H1 (cell line): Measurements from ENCODE around the gene F10. TPM values are rescaled to one million over a fixed set of nuclear protein-coding genes. Genes with fewer than 3 reads are reported as not detected.

Source experiments
- CTCF ChIA-PET: fragments of 300-600 bp; sonication (Branson Sonifier 250); formaldehyde crosslinking; loops from one replicate; lab custom pipeline; 2021; ENCODE audit not compliant: partially characterized antibody; lab: Charles Lee
- POLR2A ChIA-PET: fragments of 300-600 bp; sonication (Branson Sonifier 250); formaldehyde crosslinking; loops from one replicate; lab custom pipeline; 2021; ENCODE audit warnings: inconsistent platforms; ENCODE audit not compliant: partially characterized antibody; lab: Charles Lee
- DNase-seq, 2 experiments: peaks; one replicate each; pipeline versions ENCODE4 v3.0.0 to v3.0.0-alpha.2; 2010 to 2022; ENCODE audit warnings: low spot score in 2 of 2, low read depth in 1 of 2, mixed read lengths in 1 of 2
- FAIRE-seq: peaks from 2 replicates; lab custom pipeline; 2011; peaks lifted over from hg19 to GRCh38; lab: Jason Lieb, UNC
- H2AFZ ChIP-seq: 2 replicates; pipeline ENCODE4 v1.8.1; 2012; ENCODE audit warnings: low read length, inconsistent platforms
- H2AK5ac ChIP-seq: 2 replicates; pipeline ENCODE4 v1.6.1; 2013; ENCODE audit warnings: low read depth, low read length
- H2BK120ac ChIP-seq: replicated peaks from 2 replicates; pipeline ENCODE3; 2013; ENCODE audit warnings: low read depth, low read length, inconsistent platforms
- H2BK12ac ChIP-seq: 2 replicates; pipeline ENCODE4 v1.6.1; 2013; ENCODE audit warnings: low read depth, low read length
- H2BK15ac ChIP-seq: 2 replicates; pipeline ENCODE4 v1.6.1; 2013; ENCODE audit warnings: low read length
- H2BK20ac ChIP-seq: 2 replicates; pipeline ENCODE4 v1.6.1; 2013; ENCODE audit warnings: low read length
- H2BK5ac ChIP-seq: 2 replicates; pipeline ENCODE4 v1.6.1; 2013; ENCODE audit warnings: low read depth, low read length
- H3K14ac ChIP-seq: 2 replicates; pipeline ENCODE4 v1.6.1; 2013; ENCODE audit warnings: inconsistent platforms; ENCODE audit not compliant: insufficient read length
- H3K18ac ChIP-seq: 2 replicates; pipeline ENCODE4 v1.6.1; 2013; ENCODE audit warnings: low read length; ENCODE audit errors: extremely low read depth
- H3K23ac ChIP-seq: 2 replicates; pipeline ENCODE4 v1.6.1; 2013; ENCODE audit warnings: inconsistent platforms; ENCODE audit not compliant: insufficient read length
- H3K23me2 ChIP-seq: 2 replicates; pipeline ENCODE4 v1.6.1; 2013; ENCODE audit warnings: low read depth, low read length
- H3K27ac ChIP-seq: 2 replicates; pipeline ENCODE4 v1.6.1; 2011; ENCODE audit warnings: low read depth, low read length, inconsistent platforms
- H3K27me3 ChIP-seq, 4 experiments: replicated peaks in 1 of 4; 1 replicate in 1 of 4; 2 replicates in 3 of 4; pipeline versions ENCODE4 v1.6.1 to v1.8.1; 2011 to 2013; ENCODE audit warnings: low read length in 3 of 4, mild to moderate bottlenecking in 3 of 4, inconsistent platforms in 2 of 4, mixed read lengths in 2 of 4, moderate library complexity in 1 of 4; ENCODE audit not compliant: control insufficient read depth in 3 of 4, insufficient read depth in 3 of 4; ENCODE audit errors: extremely low read depth in 1 of 4
- H3K36me3 ChIP-seq, 4 experiments: 2 replicates each; pipeline versions ENCODE4 v1.6.1 to v1.8.1; 2011 to 2013; ENCODE audit warnings: mild to moderate bottlenecking in 4 of 4, low read length in 3 of 4, moderate library complexity in 2 of 4, control low read depth in 1 of 4, inconsistent platforms in 1 of 4; ENCODE audit not compliant: insufficient read depth in 4 of 4, control insufficient read depth in 2 of 4
- H3K4ac ChIP-seq: replicated peaks from 2 replicates; pipeline ENCODE3; 2013; ENCODE audit warnings: low read length, low read depth, mixed read lengths, inconsistent platforms; ENCODE audit not compliant: insufficient read length
- H3K4me1 ChIP-seq, 4 experiments: replicated peaks in 1 of 4; 1 replicate in 1 of 4; 2 replicates in 3 of 4; pipeline versions ENCODE4 v1.6.1 to v1.8.1; 2011 to 2013; ENCODE audit warnings: low read length in 3 of 4, inconsistent platforms in 2 of 4, mixed read lengths in 1 of 4; ENCODE audit not compliant: insufficient read depth in 4 of 4, control insufficient read depth in 3 of 4
- H3K4me2 ChIP-seq, 2 experiments: 2 replicates each; pipeline versions ENCODE4 v1.6.1 to v1.8.1; 2011 to 2013; ENCODE audit warnings: low read depth in 2 of 2, low read length in 2 of 2, control low read depth in 1 of 2, inconsistent platforms in 1 of 2, mild to moderate bottlenecking in 1 of 2; ENCODE audit not compliant: insufficient read depth in 1 of 2
- H3K4me3 ChIP-seq, 4 experiments: fragments of 200-600, 300-600 bp in 1 of 4; sonication (generic), shearing (Covaris generic), sonication (Bioruptor Twin) in 1 of 4; 2 replicates each; pipeline versions ENCODE4 v1.5.1 to v1.8.1; 2011 to 2016; ENCODE audit warnings: low read length in 4 of 4, low read depth in 3 of 4, control low read depth in 2 of 4, inconsistent platforms in 2 of 4, mild to moderate bottlenecking in 2 of 4, mixed read lengths in 1 of 4, moderate library complexity in 1 of 4; ENCODE audit not compliant: insufficient read depth in 2 of 4; ENCODE audit errors: extremely low read depth in 1 of 4
- H3K56ac ChIP-seq: replicated peaks from 2 replicates; pipeline ENCODE3; 2013; ENCODE audit warnings: low read depth, mild to moderate bottlenecking, mixed read lengths, low read length, inconsistent platforms; ENCODE audit not compliant: insufficient read length
- H3K79me1 ChIP-seq: 2 replicates; pipeline ENCODE4 v1.6.1; 2013; ENCODE audit warnings: low read depth, low read length, control low read depth
- H3K79me2 ChIP-seq, 2 experiments: 2 replicates each; pipeline versions ENCODE4 v1.6.1 to v1.8.1; 2012 to 2013; ENCODE audit warnings: low read length in 2 of 2, mild to moderate bottlenecking in 2 of 2, inconsistent platforms in 1 of 2; ENCODE audit not compliant: insufficient read depth in 2 of 2, control insufficient read depth in 1 of 2
- H3K9ac ChIP-seq, 4 experiments: replicated peaks in 1 of 4; 1 replicate in 1 of 4; 2 replicates in 3 of 4; pipeline versions ENCODE4 v1.6.1 to v1.8.1; 2011 to 2013; ENCODE audit warnings: low read depth in 3 of 4, low read length in 3 of 4, control low read depth in 2 of 4, mild to moderate bottlenecking in 2 of 4, moderate library complexity in 2 of 4, inconsistent platforms in 1 of 4; ENCODE audit errors: extremely low read depth in 1 of 4
- H3K9me3 ChIP-seq, 2 experiments: 2 replicates each; pipeline versions ENCODE4 v1.6.1 to v1.8.1; 2012 to 2013; ENCODE audit warnings: mild to moderate bottlenecking in 2 of 2, moderate library complexity in 2 of 2, control low read depth in 1 of 2, inconsistent platforms in 1 of 2, low read depth in 1 of 2, low read length in 1 of 2, mixed read lengths in 1 of 2; ENCODE audit not compliant: insufficient read depth in 2 of 2
- H4K20me1 ChIP-seq, 2 experiments: replicated peaks in 1 of 2; 2 replicates each; pipeline versions ENCODE3 to v1.8.1; 2011 to 2013; ENCODE audit warnings: inconsistent platforms in 2 of 2, low read length in 2 of 2, mild to moderate bottlenecking in 1 of 2; ENCODE audit not compliant: insufficient read depth in 2 of 2, control insufficient read depth in 1 of 2
- H4K5ac ChIP-seq: 2 replicates; pipeline ENCODE4 v1.6.1; 2013; ENCODE audit warnings: low read length, low read depth, mixed read lengths, inconsistent platforms; ENCODE audit not compliant: insufficient read length
- H4K8ac ChIP-seq: 2 replicates; pipeline ENCODE4 v1.8.0; 2013; ENCODE audit warnings: mild to moderate bottlenecking, moderate library complexity, low read length, inconsistent platforms; ENCODE audit not compliant: insufficient read depth; ENCODE audit errors: extremely low read depth
- H4K91ac ChIP-seq: replicated peaks from 2 replicates; pipeline ENCODE3; 2013; ENCODE audit warnings: low read length, mixed read lengths, inconsistent platforms; ENCODE audit not compliant: insufficient read length
- ASH2L ChIP-seq: fragments of 200-600, 300-600 bp; sonication (generic); IDR thresholded peaks from one replicate; pipeline ENCODE4 v1.7.1; 2017; ENCODE audit warnings: low read length
- CEBPB ChIP-seq: IDR thresholded peaks from 2 replicates; pipeline ENCODE4 v1.6.1; 2012; ENCODE audit warnings: low read depth, low read length
- CREB1 ChIP-seq: IDR thresholded peaks from 2 replicates; pipeline ENCODE4 v1.6.1; 2012; ENCODE audit warnings: inconsistent platforms
- CTBP2 ChIP-seq: IDR thresholded peaks from 2 replicates; pipeline ENCODE4 v1.7.0; 2011; ENCODE audit warnings: borderline replicate concordance, mild to moderate bottlenecking, moderate library complexity, mixed read lengths, low read length; ENCODE audit not compliant: insufficient read depth, insufficient read length
- EZH2 ChIP-seq: fragments of 200-600 bp; sonication (generic); IDR thresholded peaks from 2 replicates; pipeline ENCODE4 v1.7.1; 2012; ENCODE audit warnings: low read depth, mild to moderate bottlenecking, moderate library complexity, low read length, inconsistent platforms; ENCODE audit not compliant: severe bottlenecking
- HDAC6 ChIP-seq: IDR thresholded peaks from one replicate; pipeline ENCODE4 v1.7.1; 2012; ENCODE audit warnings: low read depth, mild to moderate bottlenecking, inconsistent platforms, low read length, moderate library complexity
- JUND ChIP-seq: IDR thresholded peaks from 2 replicates; pipeline ENCODE4 v1.6.1; 2011; ENCODE audit warnings: mild to moderate bottlenecking, improper control_type of control experiment, low read length
- KDM4A ChIP-seq: IDR thresholded peaks from one replicate; pipeline ENCODE4 v1.7.1; 2012; ENCODE audit warnings: low read depth, mild to moderate bottlenecking, moderate library complexity, low read length, inconsistent platforms; ENCODE audit not compliant: severe bottlenecking
- POLR2AphosphoS5 ChIP-seq: IDR thresholded peaks from 2 replicates; pipeline ENCODE4 v1.6.1; 2011; ENCODE audit warnings: low read depth, low read length
- RXRA ChIP-seq: IDR thresholded peaks from 2 replicates; pipeline ENCODE4 v1.6.1; 2011; ENCODE audit warnings: low read depth, mild to moderate bottlenecking, low read length, moderate library complexity; ENCODE audit not compliant: insufficient read depth
- SP2 ChIP-seq: IDR thresholded peaks from 2 replicates; pipeline ENCODE4 v1.6.1; 2012; ENCODE audit warnings: mild to moderate bottlenecking, low read length, inconsistent platforms
- SRF ChIP-seq: IDR thresholded peaks from 2 replicates; pipeline ENCODE4 v1.6.1; 2011; ENCODE audit warnings: mild to moderate bottlenecking, low read depth, low read length, moderate library complexity
- TBP ChIP-seq: IDR thresholded peaks from 2 replicates; pipeline ENCODE4 v1.6.1; 2011; ENCODE audit warnings: low read depth, low read length, improper control_type of control experiment
- WGBS, 2 experiments: shearing (Covaris generic) in 1 of 2; methylation state at CpG; one replicate each; pipeline versions ENCODE4 v1.1.6 to v1.1.7; 2013 to 2015; ENCODE audit warnings: low lambda C conversion rate in 2 of 2, mixed read lengths in 2 of 2, inconsistent platforms in 1 of 2, low coverage in 1 of 2, missing lambda C conversion rate in 1 of 2; ENCODE audit not compliant: insufficient replicate concordance in 2 of 2, insufficient coverage in 1 of 2, insufficient read length in 1 of 2; ENCODE audit errors: extremely low coverage in 1 of 2, missing lambda C conversion rate in 1 of 2; 5-methylcytosine and 5-hydroxymethylcytosine counted together
- polyA plus RNA-seq, 7 experiments: library from polyadenylated mRNA; depleted of rRNA in 3 of 7; stranded (reverse) in 5 of 7; unstranded in 2 of 7; fragments of >200 nt in 5 of 7; fragments of 200-250 nt in 2 of 7; gene quantifications; 1 replicate in 5 of 7; 2 replicates in 1 of 7; 4 replicates in 1 of 7; pipeline versions ENCODE4 v1.2.1 to v1.2.3, GENCODE V29; 2011 to 2013; ENCODE audit warnings: missing spikeins in 2 of 7, mixed read lengths in 2 of 7
- total RNA-seq: library from RNA; stranded (reverse); fragmentation: NEBNext Ultra II Directional; extraction: Animal tissue kit (Norgen Biotek cat#: 25700); gene quantifications from 2 replicates; pipeline ENCODE4 v1.2.1, GENCODE V29; 2021

F10 gene
- total and polyA plus RNA-seq, 2 of the 8 experiments (the other 6 are each of a cell fraction or from before 2014, with no cell fraction given), result 2.0 to 4.2 TPM

DNA sequence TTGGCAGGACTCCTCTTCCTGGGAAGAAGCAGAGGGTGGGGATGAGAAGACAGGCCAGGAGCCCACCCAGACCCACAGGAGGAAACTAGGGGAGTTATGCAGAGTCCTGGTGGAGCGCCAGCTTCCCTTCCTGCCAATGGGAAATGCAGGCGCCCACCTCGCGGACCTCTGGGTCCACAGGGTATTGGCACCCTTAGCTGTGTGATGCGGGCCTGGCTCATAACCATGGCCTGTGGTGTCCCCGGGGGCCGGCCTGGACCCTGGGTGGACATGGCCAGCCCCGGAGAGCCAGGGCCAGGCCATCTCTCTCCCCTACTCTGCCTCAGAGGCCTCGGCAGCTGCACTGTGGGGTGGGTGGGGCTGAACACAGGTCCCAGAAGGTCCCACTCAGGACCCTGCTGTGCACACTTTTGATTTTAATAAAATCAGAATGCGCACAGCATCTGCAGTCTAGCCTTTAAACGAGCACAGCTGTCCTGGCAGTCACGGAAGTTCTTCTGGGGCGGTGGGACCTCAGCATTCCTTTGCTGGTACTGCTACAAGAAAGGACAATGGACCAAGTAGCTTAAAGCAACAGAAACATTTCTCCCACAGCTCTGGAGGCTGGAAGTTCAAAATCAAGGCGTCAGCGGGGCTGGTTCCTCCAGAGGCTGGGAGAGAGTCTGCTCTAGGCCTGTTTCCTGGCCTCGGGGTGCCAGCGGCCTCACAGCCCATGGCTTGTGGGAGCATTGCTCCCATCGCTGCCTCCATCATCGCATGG, 1.8 kb downstream of the F10 start:
- Histone ChIP-seq H3K4me1 (peaks cover 0 to 12% (median 9%) of the 10 kb centered on the region in 4 experiments; a peak in 6 of 7 replicates), H4K20me1 (peaks cover 0 to 2% of the 10 kb centered on the region in 2 experiments), H2BK5ac (no peak overlapping the region), H2BK120ac (no peak overlapping the region), H3K14ac (no peak overlapping the region), H3K23me2 (no peaks in the 10 kb centered on the region), H2BK12ac (no peak overlapping the region), H3K79me1 (no peaks in the 10 kb centered on the region), H4K91ac (no peak overlapping the region), H3K79me2 (no peaks in the 10 kb centered on the region), H3K9ac (no peak overlapping the region), H4K8ac (no peak overlapping the region), H4K5ac (no peak overlapping the region), H3K23ac (no peak overlapping the region), H3K27me3 (no peaks in the 10 kb centered on the region; a peak in 1 of 7 replicates), H3K9me3 (no peaks in the 10 kb centered on the region), H3K56ac (no peak overlapping the region), H2AFZ (no peak overlapping the region), H2AK5ac (no peak overlapping the region), H2BK15ac (no peak overlapping the region), H3K36me3 (no peaks in the 10 kb centered on the region; a peak in 1 of 8 replicates), H3K4me3 (no peak overlapping the region), H3K4ac (no peak overlapping the region), H2BK20ac (no peak overlapping the region), H3K27ac (no peak overlapping the region), H3K4me2 (no peak overlapping the region), H3K18ac (no peak overlapping the region)
- ChIA-PET POLR2A (interaction anchor here (1.5 to 2.0 kb wide), 2 partner anchors 14 to 15 kb away, joined by 4 to 6 read pairs; no protein-coding TSS in a partner anchor), CTCF (interaction anchor here (0.7 to 3.0 kb wide), 14 partner anchors 10 to 187 kb away, joined by 3 to 13 read pairs (median 4); partner anchors contain the start of gene F7)
- DNase-seq (no peak), FAIRE-seq (no peak)
- 91% methylated on average over 19 of the region's 19 CpGs; no CpG with 5 or more reads in 1 of the 2 experiments for WGBS, 2 experiments
- TF ChIP-seq SP2, result no peak
- TF ChIP-seq JUND, result no peak
- no peak for TF ChIP-seq ASH2L
- no peak for TF ChIP-seq CREB1
- TF ChIP-seq CEBPB, result no peak
- no peak for TF ChIP-seq TBP
- TF ChIP-seq HDAC6, result no peak
- TF ChIP-seq CTBP2, result no peak
- no peak for TF ChIP-seq POLR2AphosphoS5
- TF ChIP-seq EZH2, result no peak
- TF ChIP-seq RXRA, result no peak
- no peak for TF ChIP-seq KDM4A
- no peak for TF ChIP-seq SRF
